Measurements from ENCODE around the gene MSTO1.
"Not testable (repeated sequence)": the region's sequence is repeated elsewhere in the genome, so short reads cannot be mapped to it uniquely, and the experiment has no call there.

The MSTO1 gene

GRCh38 chr1:155609515-155610256, at the start of gene MSTO1:
MSTO1 (plus strand) TSS chr1:155610218; CDS start chr1:155610249, 31 bp downstream.
- peak; percentile 99 for DNase-seq

GRCh38 chr1:155561779-155562580, 48.0 kb upstream of the MSTO1 start:
- peak; percentile 52 to 76 (median 59) for DNase-seq

- DNase-seq: peak; percentile 92 to 96 (median 93)
Observed at GRCh38 chr1:155562581-155563376, 47.2 kb upstream of the MSTO1 start, which contains the start of gene ASH1L. ASH1L (minus strand) TSS chr1:155562803; CDS start chr1:155521519, 41,284 bp downstream.

GRCh38 chr1:155563377-155564022, 46.5 kb upstream of the MSTO1 start:
- peak in 2 of 3 donors; percentile 26 to 40 for DNase-seq

GRCh38 chr1:155569988-155570592, 39.9 kb upstream of the MSTO1 start:
- DNase-seq: peak; percentile 45 to 68 (median 56)

GRCh38 chr1:155570593-155570990, 39.4 kb upstream of the MSTO1 start:
- DNase-seq: no peak

GRCh38 chr1:155574077-155574476, 35.9 kb upstream of the MSTO1 start:
- DNase-seq: no peak

GRCh38 chr1:155575608-155576007, 34.4 kb upstream of the MSTO1 start:
- DNase-seq: not testable (repeated sequence)

GRCh38 chr1:155583846-155584245, 26.2 kb upstream of the MSTO1 start:
- not testable (repeated sequence) for DNase-seq

- not testable (repeated sequence) for DNase-seq
Observed at GRCh38 chr1:155589282-155589681, 20.7 kb upstream of the MSTO1 start.

- DNase-seq: not testable (repeated sequence)
Observed at GRCh38 chr1:155590516-155591247, 19.3 kb upstream of the MSTO1 start.

- peak; percentile 60 to 86 (median 77) for DNase-seq
Observed at GRCh38 chr1:155591770-155592169, 18.2 kb upstream of the MSTO1 start.

- not testable (repeated sequence) for DNase-seq
Observed at GRCh38 chr1:155595877-155596474, 14.0 kb upstream of the MSTO1 start.

- DNase-seq: no peak
Observed at GRCh38 chr1:155596864-155597263, 13.2 kb upstream of the MSTO1 start.

- no peak for DNase-seq
Observed at GRCh38 chr1:155598842-155599331, 11.1 kb upstream of the MSTO1 start.

- DNase-seq: not testable (repeated sequence)
Observed at GRCh38 chr1:155599828-155600572, 10.0 kb upstream of the MSTO1 start.

- no peak for DNase-seq
Observed at GRCh38 chr1:155607708-155608107, 2.3 kb upstream of the MSTO1 start.

- no peak for DNase-seq
Observed at GRCh38 chr1:155608888-155609225, 1.2 kb upstream of the MSTO1 start.

- not testable (repeated sequence) for DNase-seq
Observed at GRCh38 chr1:155610257-155610647, 234 bp downstream of the MSTO1 start.

- not testable (repeated sequence) for DNase-seq
Observed at GRCh38 chr1:155613226-155613625, 3.2 kb downstream of the MSTO1 start.
